Cardiac muscle cell (in vitro differentiated cells and primary cell): Measurements from ENCODE around the gene PHLDA2. TPM values are rescaled to one million over a fixed set of nuclear protein-coding genes. Genes with fewer than 3 reads are reported as not detected.

ENCODE experiments used
- DNase-seq, 2 donors: peaks; one replicate each; pipeline versions ENCODE4 v3.0.0 to v3.0.0-alpha.2; 2010 to 2017; ENCODE audit warnings: low read depth in 1 of 2, low spot score in 1 of 2
- H3K27ac ChIP-seq: fragments of 200-600 bp; sonication (generic); 2 replicates; pipeline ENCODE4 v1.5.1; 2016
- H3K27me3 ChIP-seq: fragments of 200-600 bp; sonication (generic); 2 replicates; pipeline ENCODE4 v1.6.0; 2016; ENCODE audit warnings: control low read depth
- H3K36me3 ChIP-seq: fragments of 200-600 bp; sonication (generic); 2 replicates; pipeline ENCODE4 v1.5.1; 2016; ENCODE audit warnings: control low read depth
- H3K4me1 ChIP-seq: fragments of 200-600 bp; sonication (generic); 2 replicates; pipeline ENCODE4 v1.8.1; 2017; ENCODE audit warnings: low read depth, mild to moderate bottlenecking, mixed run types
- H3K4me3 ChIP-seq: fragments of 200-600 bp; sonication (generic); 2 replicates; pipeline ENCODE4 v1.5.1; 2016; ENCODE audit warnings: mild to moderate bottlenecking
- H3K9me3 ChIP-seq: fragments of 200-600 bp; sonication (generic); 2 replicates; pipeline ENCODE4 v1.5.1; 2017; ENCODE audit warnings: low read depth, mild to moderate bottlenecking, control low read depth
- polyA plus RNA-seq: library from polyadenylated mRNA; unstranded; fragments of >200 nt; fragmentation: Nextera tagmentation; extraction: Ambion mirVana; gene quantifications from 2 replicates; pipeline ENCODE4 v1.2.1, GENCODE V29; 2016
- total RNA-seq: library from RNA; depleted of rRNA; stranded (reverse); fragments of >200 nt; gene quantifications from 2 replicates; pipeline ENCODE4 v1.2.3, GENCODE V29; 2016
- TF ChIP-seq, protein P1 (sequence below): IDR thresholded peaks from 2 replicates; pipeline ENCODE4 v1.5.1; 2012; ENCODE audit warnings: low read depth, mild to moderate bottlenecking, low read length

The PHLDA2 gene
- total and polyA plus RNA-seq, 2 experiments from 2014 or later: 0.73 to 1.1 TPM

DNA sequence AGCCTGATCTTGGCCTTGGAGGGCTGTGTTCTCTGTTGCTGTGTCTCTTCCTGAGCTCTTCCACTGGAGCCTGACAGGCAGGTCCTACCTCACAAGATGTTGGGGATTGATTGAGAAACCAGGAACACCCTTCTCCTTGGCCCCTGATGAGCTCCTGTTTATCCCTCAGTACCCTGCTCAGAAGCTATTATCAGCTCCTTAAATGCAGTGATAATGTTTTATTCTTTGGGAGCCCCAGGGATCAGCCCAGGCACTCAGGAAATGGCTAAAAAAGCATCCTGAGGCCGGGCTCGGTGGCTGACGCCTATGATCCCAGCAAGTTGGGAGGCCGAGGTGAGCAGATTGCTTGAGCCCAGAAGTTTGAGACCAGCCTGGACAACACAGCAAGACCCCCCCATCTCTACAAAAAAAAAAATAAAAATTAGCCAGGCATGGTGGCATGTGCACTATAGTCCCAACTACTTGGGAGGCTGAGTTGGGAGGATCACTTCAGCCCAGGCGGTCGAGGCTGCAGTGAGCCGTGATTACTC, 4.9 kb upstream of the PHLDA2 start:
- Histone ChIP-seq H3K4me3 (no peak overlapping the region), H3K27ac (no peak overlapping the region), H3K9me3 (no peaks in the 10 kb centered on the region), H3K27me3 (peaks cover 30% of the 10 kb centered on the region), H3K4me1 (peaks cover 3% of the 10 kb centered on the region), H3K36me3 (no peaks in the 10 kb centered on the region)
- DNase-seq: no peak
- TF ChIP-seq, protein P1, sequence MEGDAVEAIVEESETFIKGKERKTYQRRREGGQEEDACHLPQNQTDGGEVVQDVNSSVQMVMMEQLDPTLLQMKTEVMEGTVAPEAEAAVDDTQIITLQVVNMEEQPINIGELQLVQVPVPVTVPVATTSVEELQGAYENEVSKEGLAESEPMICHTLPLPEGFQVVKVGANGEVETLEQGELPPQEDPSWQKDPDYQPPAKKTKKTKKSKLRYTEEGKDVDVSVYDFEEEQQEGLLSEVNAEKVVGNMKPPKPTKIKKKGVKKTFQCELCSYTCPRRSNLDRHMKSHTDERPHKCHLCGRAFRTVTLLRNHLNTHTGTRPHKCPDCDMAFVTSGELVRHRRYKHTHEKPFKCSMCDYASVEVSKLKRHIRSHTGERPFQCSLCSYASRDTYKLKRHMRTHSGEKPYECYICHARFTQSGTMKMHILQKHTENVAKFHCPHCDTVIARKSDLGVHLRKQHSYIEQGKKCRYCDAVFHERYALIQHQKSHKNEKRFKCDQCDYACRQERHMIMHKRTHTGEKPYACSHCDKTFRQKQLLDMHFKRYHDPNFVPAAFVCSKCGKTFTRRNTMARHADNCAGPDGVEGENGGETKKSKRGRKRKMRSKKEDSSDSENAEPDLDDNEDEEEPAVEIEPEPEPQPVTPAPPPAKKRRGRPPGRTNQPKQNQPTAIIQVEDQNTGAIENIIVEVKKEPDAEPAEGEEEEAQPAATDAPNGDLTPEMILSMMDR: no peak

- peaks cover 36% of the 10 kb centered on the region for H3K27me3 ChIP-seq
- H3K4me3 ChIP-seq: no peak overlapping the region
- TF ChIP-seq, protein P1: no peak
- no peaks in the 10 kb centered on the region for H3K36me3 ChIP-seq
- no peak overlapping the region for H3K27ac ChIP-seq
- DNase-seq: peak in 1 of 2 donors; percentile 70
- H3K9me3 ChIP-seq: no peaks in the 10 kb centered on the region
- H3K4me1 ChIP-seq: peaks cover 7% of the 10 kb centered on the region
Measured at GRCh38 chr11:2933375-2934020, 4.3 kb upstream of the PHLDA2 start.

DNA sequence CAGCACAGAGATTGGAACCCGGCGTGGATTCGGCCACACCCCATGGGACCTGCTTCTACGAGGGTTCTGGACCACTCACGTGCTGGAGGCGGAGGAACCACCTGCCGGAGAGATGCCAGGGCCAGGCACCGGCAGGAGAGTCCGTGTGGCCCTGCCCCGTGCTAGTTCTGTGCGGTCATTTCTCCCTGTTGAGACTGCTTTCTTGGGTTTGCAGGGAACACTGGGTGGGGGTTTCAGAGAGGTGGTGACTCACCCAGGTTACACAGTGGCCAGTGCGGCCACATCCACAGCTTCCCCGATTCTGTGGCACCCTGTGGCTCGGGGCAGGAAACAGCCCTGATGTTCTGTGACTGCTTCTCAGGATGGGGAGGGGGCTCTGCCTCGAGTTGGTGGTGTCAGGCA, 3.6 kb upstream of the PHLDA2 start:
- Histone ChIP-seq H3K36me3 (no peaks in the 10 kb centered on the region), H3K27ac (no peak overlapping the region), H3K27me3 (peaks cover 42% of the 10 kb centered on the region), H3K4me1 (peaks cover 7% of the 10 kb centered on the region), H3K4me3 (no peak overlapping the region), H3K9me3 (no peaks in the 10 kb centered on the region)
- no peak for DNase-seq
- TF ChIP-seq, protein P1: no peak

- H3K36me3 ChIP-seq: no peaks in the 10 kb centered on the region
- TF ChIP-seq, protein P1: no peak
- no peak overlapping the region for H3K4me3 ChIP-seq
- peaks cover 7% of the 10 kb centered on the region for H3K4me1 ChIP-seq
- H3K27ac ChIP-seq: no peak overlapping the region
- H3K9me3 ChIP-seq: no peaks in the 10 kb centered on the region
- no peak for DNase-seq
- H3K27me3 ChIP-seq: peaks cover 50% of the 10 kb centered on the region
Measured at GRCh38 chr11:2931771-2932738, 2.8 kb upstream of the PHLDA2 start.

- Histone ChIP-seq H3K9me3 (no peaks in the 10 kb centered on the region), H3K4me3 (no peak overlapping the region), H3K4me1 (peaks cover 7% of the 10 kb centered on the region), H3K27me3 (peaks cover 57% of the 10 kb centered on the region), H3K27ac (no peak overlapping the region), H3K36me3 (no peaks in the 10 kb centered on the region)
- TF ChIP-seq, protein P1: no peak
- DNase-seq: no peak
Measured at GRCh38 chr11:2931420-2931746, 2.2 kb upstream of the PHLDA2 start.
